Erythroblast (primary cell): Measurements from ENCODE around the gene SPATA3.

Experiments used
- GATA1 ChIP-seq: IDR thresholded peaks from 2 replicates; pipeline ENCODE4 v1.6.1; 2011; ENCODE audit warnings: low read depth, mild to moderate bottlenecking, control low read depth, low read length, moderate library complexity
- POLR2A ChIP-seq: IDR thresholded peaks from 2 replicates; pipeline ENCODE4 v1.6.1; 2011; ENCODE audit warnings: mild to moderate bottlenecking, low read length

DNA sequence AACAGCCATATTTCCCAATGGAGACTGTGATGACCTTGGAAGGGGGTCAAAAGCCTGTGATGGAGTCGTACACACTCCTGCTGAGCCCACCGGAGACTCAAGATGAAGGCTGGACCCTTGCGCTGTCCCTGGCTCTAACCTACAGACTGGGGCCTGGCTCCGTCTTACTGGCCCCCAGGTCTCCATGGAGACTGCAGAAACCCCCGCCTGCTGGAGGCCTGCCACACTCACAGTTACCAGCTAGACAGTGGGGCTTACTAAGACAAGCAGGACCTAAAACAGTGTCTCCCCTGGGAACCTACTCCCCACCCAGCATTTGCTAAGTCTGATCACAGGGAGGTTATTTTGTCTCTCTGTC is 51.0 kb downstream of the SPATA3 start:
- no peak for TF ChIP-seq POLR2A
- no peak for TF ChIP-seq GATA1
